Spleen (tissue), 7 donors: Measurements from ENCODE around the gene CHRDL1.

Experiments
- CTCF ChIP-seq, 11 experiments: fragments of 200-600 bp in 7 of 11; fragments of 450-650 bp in 4 of 11; sonication (generic) in 4 of 11; IDR thresholded peaks in 8 of 11; conservative IDR thresholded peaks in 3 of 11; 1 replicate in 7 of 11; 2 replicates in 4 of 11; pipeline versions ENCODE4 v1.4.0 to v1.8.0; 2016 to 2021; ENCODE audit warnings: antibody characterized with exemption in 11 of 11, inconsistent platforms in 4 of 11, mild to moderate bottlenecking in 1 of 11
- POLR2A ChIP-seq, 3 donors: fragments of 450-650 bp; IDR thresholded peaks; one replicate each; pipeline ENCODE4 v1.5.1; 2017; ENCODE audit warnings: antibody characterized with exemption in 3 of 3, mild to moderate bottlenecking in 1 of 3
- donor health status: DM: no; HTN: no; CAD: no; lungs with moderate emphysema.
- donor health status: DM: no; HTN: no; CAD: no.
- donor health status: DM: no; HTN: no; CAD: no.

- TF ChIP-seq CTCF (IDR thresholded peaks at IDR 0.05 in 8 of 11, conservative IDR thresholded peaks at IDR 0.05 in 3 of 11): no peak
- no peak for TF ChIP-seq POLR2A (IDR thresholded peaks at IDR 0.05)
Measured at GRCh38 chrX:110796407-110796697, 735 bp upstream of the CHRDL1 start.
